Peyer's patch (tissue), 4 donors: ENCODE results near the gene BPGM. TPM values are rescaled to one million over a fixed set of nuclear protein-coding genes. Genes with fewer than 3 reads are reported as not detected.

Experiments used
- DNase-seq, 3 donors: peaks; one replicate each; pipeline ENCODE4 v3.0.0-alpha.2; 2017 to 2019
- H3K27ac ChIP-seq, 4 donors: fragments of 200-600 bp; sonication (generic); one replicate each; pipeline ENCODE4 v1.5.1; 2016 to 2019
- H3K27me3 ChIP-seq, 2 donors: fragments of 200-600 bp; sonication (generic); one replicate each; pipeline ENCODE4 v1.5.1; 2019
- H3K36me3 ChIP-seq, 3 donors: fragments of 200-600 bp; sonication (generic); one replicate each; pipeline ENCODE4 v1.5.1; 2016 to 2019
- H3K4me1 ChIP-seq, 4 donors: fragments of 200-600 bp; sonication (generic); one replicate each; pipeline ENCODE4 v1.5.1; 2016 to 2019
- H3K4me3 ChIP-seq, 4 donors: fragments of 200-600 bp; sonication (generic); 1 replicate in 3 of 4; 2 replicates in 1 of 4; pipeline ENCODE4 v1.5.1; 2016 to 2019; ENCODE audit warnings: mild to moderate bottlenecking in 1 of 4
- H3K9me3 ChIP-seq, 4 donors: fragments of 200-600 bp; sonication (generic); one replicate each; pipeline ENCODE4 v1.5.1; 2016 to 2019; ENCODE audit warnings: mild to moderate bottlenecking in 1 of 4
- CTCF ChIP-seq, 6 experiments: fragments of 450-650 bp in 4 of 6; fragments of 200-600 bp in 2 of 6; sonication (generic) in 1 of 6; IDR thresholded peaks; one replicate each; pipeline ENCODE4 v1.5.1; 2017 to 2019; ENCODE audit warnings: antibody characterized with exemption in 6 of 6, mild to moderate bottlenecking in 3 of 6, moderate library complexity in 1 of 6
- POLR2A ChIP-seq, 2 donors: fragments of 450-650 bp; IDR thresholded peaks; one replicate each; pipeline ENCODE4 v1.5.1; 2017; ENCODE audit warnings: antibody characterized with exemption in 2 of 2, mild to moderate bottlenecking in 2 of 2, moderate library complexity in 2 of 2
- total RNA-seq, 4 donors: library from RNA; depleted of rRNA; stranded (reverse); fragments of >200 nt; gene quantifications; one replicate each; pipeline ENCODE4 v1.1.0, GENCODE V29; 2016

Gene BPGM
- total RNA-seq, 4 donors from 2014 or later: 5.3 to 9.2 (median 6.6) TPM

- Histone ChIP-seq H3K36me3 (no peaks in the 10 kb centered on the region), H3K4me1 (no peaks in the 10 kb centered on the region), H3K4me3 (no peak overlapping the region), H3K27ac (no peak overlapping the region), H3K9me3 (no peaks in the 10 kb centered on the region), H3K27me3 (no peaks in the 10 kb centered on the region)
- no peak for DNase-seq
- no peak for TF ChIP-seq CTCF (IDR thresholded peaks at IDR 0.05)
These were observed 49.6 kb downstream of the BPGM start for GRCh38 chr7:134696261-134696660.

GRCh38 chr7:134697205-134697886 lies 50.7 kb downstream of the BPGM start:
- no peak overlapping the region for H3K27ac ChIP-seq
- no peaks in the 10 kb centered on the region for H3K9me3 ChIP-seq
- TF ChIP-seq POLR2A (IDR thresholded peaks at IDR 0.05) (no peak), CTCF (IDR thresholded peaks at IDR 0.05) (no peak)
- H3K27me3 ChIP-seq: no peaks in the 10 kb centered on the region
- H3K4me3 ChIP-seq: no peak overlapping the region
- DNase-seq: no peak
- H3K4me1 ChIP-seq: no peaks in the 10 kb centered on the region
- H3K36me3 ChIP-seq: no peaks in the 10 kb centered on the region

GRCh38 chr7:134698481-134698880 lies 51.8 kb downstream of the BPGM start:
- H3K27me3 ChIP-seq: no peaks in the 10 kb centered on the region
- no peak overlapping the region for H3K27ac ChIP-seq
- H3K9me3 ChIP-seq: no peaks in the 10 kb centered on the region
- no peaks in the 10 kb centered on the region for H3K36me3 ChIP-seq
- TF ChIP-seq CTCF (IDR thresholded peaks at IDR 0.05): no peak
- no peak for TF ChIP-seq POLR2A (IDR thresholded peaks at IDR 0.05)
- no peak overlapping the region for H3K4me3 ChIP-seq
- DNase-seq: no peak
- no peaks in the 10 kb centered on the region for H3K4me1 ChIP-seq

- Histone ChIP-seq H3K27me3 (no peaks in the 10 kb centered on the region), H3K4me3 (no peak overlapping the region), H3K36me3 (no peaks in the 10 kb centered on the region), H3K4me1 (no peaks in the 10 kb centered on the region), H3K9me3 (no peaks in the 10 kb centered on the region), H3K27ac (no peak overlapping the region)
- TF ChIP-seq POLR2A (IDR thresholded peaks at IDR 0.05) (no peak), CTCF (IDR thresholded peaks at IDR 0.05) (no peak)
- DNase-seq: no peak
These were observed 52.6 kb downstream of the BPGM start for GRCh38 chr7:134699021-134699818.

GRCh38 chr7:134699899-134700298 lies 53.2 kb downstream of the BPGM start:
- no peak overlapping the region for H3K27ac ChIP-seq
- H3K36me3 ChIP-seq: no peaks in the 10 kb centered on the region
- no peaks in the 10 kb centered on the region for H3K27me3 ChIP-seq
- TF ChIP-seq POLR2A (IDR thresholded peaks at IDR 0.05): no peak
- TF ChIP-seq CTCF (IDR thresholded peaks at IDR 0.05): no peak
- H3K9me3 ChIP-seq: no peaks in the 10 kb centered on the region
- no peak overlapping the region for H3K4me3 ChIP-seq
- no peak for DNase-seq
- H3K4me1 ChIP-seq: no peaks in the 10 kb centered on the region
